GM18858 (cell line): ENCODE measurements around the gene MTPN.

Source experiments
- ATAC-seq: cut with Tn5 transposase; IDR thresholded peaks from one replicate; pipeline ENCODE4 v1.9.1; 2021; ENCODE audit not compliant: unreplicated experiment

The MTPN gene

DNA sequence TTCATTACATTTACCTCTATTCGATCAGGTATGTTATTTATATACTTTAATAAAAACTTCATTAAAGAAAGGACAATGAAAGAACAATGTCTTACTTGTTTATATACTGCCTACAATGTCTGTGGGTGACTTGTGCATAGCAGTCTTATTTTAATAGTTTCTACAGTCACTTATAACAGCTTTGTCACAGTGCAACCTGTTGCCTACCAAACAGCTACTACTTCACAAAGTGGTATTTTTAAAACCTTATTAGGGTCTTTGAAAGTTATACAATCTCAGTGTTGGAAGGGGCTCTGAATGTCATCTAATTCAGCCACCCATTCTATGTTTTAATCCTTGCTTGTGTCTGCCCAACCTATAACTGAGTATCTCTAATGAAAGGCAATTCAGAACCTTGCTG, 19.0 kb downstream of the MTPN start:
- ATAC-seq = no peak

DNA sequence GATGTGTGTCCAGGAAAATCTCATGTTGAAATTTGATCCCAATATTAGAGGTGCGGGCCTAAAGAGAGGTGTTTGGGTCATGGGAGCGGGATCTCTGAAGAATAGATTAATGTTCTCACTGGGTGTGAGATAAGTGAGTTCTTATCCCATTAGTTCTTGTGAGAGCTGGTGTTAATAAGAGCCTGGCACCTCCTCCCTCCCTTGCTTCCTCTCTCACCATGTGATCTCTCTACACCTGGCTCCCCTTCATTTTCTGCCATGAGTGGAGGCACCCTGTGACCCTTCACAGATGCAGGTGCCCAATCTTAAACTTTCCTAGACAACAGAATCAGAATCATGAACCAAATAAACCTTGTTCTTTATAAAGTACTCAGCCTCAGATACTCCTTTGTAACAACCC, 19.5 kb downstream of the MTPN start:
- ATAC-seq = no peak

DNA sequence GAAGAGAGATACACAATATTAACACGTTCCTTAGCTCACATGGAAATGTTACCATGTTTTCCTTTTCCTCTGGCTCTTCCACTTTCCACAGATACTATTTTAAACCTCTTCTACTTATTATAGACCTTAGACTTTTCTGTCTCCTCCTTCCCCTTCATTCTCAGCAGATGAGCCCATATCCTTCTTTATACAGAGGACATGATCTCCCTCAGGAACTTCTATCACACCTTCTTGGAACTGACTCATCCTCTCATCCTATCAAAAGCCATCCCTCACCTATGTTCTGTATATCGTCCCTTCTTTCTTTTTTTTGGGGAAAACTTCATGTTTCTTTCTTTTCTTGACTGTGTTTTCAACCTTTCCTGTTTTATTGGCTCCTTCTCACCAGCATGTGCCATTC, 20.8 kb downstream of the MTPN start:
- no peak for ATAC-seq

DNA sequence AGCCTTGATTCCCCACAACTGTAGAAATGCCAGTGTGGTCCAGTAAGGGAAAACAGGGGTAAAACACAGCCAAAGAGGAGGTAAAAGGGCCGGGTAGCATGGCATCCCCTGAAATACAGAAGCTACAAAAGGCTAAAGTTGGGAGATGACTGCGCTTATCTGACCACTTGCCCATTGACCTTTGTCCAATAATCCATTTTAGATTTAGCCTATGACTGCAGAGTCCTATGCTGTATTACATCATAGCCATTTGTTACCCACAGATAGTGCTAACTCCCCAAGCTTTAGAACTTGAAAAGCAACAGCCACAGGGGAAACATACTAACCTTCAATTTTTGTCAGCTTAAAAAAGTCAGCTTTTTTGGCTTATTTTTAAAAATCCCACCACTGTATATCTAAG, 26.2 kb downstream of the MTPN start:
- no peak for ATAC-seq

DNA sequence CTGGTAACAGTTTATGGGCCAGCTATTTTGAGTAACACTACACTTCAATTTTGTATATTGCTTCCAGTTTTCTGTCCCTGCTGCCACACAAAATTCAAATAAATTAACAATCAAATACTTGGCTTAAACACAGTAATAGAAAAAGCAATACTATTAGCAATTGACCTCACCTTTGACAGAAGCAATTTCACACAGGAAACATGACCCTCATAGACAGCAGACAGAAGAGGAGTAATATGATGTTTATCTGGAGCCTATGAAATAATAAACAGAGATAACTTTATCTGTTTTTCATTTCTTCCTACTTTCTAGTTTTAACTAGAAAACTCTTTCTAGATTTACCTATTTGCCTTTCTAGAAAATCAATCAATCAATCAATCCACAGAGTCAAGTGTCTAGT, 26.7 kb downstream of the MTPN start:
- ATAC-seq = no peak

DNA sequence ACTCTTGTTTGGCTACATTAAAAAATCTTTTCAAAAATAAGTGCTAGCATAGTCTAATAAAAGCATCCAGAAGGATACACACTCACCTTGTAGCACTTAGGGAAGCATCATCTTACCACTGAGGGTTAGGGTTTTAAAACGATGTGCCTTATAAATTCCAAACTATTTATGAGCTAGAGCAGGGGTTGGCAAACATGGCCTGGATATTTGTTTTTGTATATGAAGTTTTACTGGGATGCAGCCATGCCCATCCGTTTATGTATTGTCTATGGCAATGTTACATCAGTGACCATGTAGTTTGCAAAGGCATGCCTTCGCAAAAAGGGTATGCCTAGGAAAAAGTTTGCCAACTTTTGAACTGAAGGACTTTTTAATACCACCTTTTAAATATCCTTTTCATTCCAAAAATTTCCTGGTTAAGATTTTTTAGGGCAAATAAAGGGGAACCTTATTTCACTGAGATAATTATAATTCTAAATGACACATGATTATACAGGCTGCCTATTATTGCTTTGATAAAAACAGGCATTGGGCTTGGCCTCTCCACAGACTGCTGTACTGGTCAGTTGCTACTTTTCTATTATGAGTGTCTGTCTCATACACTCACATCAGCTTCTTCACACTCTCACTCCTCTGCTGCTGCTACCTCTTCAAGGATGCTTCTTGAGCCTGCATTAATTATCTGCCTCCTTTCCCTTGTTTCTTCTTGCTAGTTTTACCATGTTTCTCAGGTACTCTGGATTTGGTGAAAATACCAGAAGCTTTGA, 30.7 kb downstream of the MTPN start:
- no peak for ATAC-seq

DNA sequence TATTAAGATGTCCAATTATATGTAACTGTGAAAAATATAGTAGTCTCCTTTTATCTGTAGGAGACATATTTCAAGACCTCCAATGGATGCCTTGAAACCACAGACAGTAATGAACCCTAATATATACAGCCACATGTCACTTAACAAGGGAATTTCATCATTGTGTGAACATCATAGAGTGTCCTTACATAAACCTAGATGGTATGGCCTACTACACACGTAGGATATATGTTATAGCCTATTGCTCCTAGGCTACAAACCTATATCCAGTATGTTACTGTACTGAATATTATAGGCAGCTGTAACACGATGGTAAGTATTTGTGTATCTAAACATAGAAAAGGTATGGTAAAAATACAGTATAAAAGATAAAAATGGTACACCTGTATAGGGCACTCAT, 32.4 kb downstream of the MTPN start:
- ATAC-seq = no peak

DNA sequence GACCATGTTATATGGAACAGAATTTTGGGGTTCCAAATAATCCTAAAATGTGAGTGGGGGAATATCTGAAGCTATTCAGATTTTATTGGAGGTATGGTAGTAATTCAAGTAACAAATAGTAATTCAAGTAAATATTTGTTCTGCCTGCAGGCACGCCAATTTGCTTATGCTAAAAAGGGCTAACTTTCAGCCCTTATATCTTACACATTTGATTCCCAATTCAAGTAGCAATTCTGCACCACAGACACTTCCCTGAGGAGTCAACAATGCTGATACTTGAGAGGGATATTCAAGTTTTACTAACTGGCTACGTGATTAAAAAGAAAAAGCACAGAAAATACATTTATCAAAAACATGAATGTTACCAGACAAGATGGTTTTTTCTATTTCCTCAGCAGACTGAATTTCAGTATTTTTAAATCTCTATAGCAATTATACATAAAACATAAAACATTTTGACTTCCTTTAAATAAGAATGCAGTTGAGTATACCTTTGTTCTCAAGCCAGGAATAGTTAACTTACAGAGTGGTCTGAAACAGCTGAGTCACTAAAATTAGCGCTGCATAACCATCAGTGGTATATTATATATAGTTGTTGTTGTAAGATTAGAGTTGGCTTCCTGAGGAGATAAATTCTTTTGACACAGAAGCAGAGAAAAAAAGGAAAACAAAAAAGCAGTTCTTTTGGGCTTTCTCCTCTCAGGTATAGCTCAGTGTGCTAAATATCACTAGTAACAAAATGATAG, 33.9 kb downstream of the MTPN start:
- no peak for ATAC-seq

DNA sequence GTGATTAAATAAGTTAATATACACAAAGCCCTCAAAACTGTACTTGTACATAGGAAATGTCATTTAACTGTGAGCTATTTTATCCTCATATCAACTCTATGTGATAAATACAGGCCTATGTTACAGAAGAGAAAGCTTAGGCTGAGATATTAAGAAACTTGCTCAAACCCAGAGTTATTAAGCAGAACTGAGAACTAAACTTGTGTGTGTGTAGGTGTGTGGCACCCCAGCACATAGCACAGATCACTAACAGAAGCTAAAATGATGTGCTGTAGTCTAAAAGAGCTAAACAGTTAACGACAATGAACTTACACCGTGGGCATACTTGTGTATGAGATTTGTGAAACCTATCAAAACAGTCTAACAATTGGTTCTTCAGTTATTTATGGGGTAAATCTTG, 34.5 kb downstream of the MTPN start:
- peak; percentile 83 for ATAC-seq

DNA sequence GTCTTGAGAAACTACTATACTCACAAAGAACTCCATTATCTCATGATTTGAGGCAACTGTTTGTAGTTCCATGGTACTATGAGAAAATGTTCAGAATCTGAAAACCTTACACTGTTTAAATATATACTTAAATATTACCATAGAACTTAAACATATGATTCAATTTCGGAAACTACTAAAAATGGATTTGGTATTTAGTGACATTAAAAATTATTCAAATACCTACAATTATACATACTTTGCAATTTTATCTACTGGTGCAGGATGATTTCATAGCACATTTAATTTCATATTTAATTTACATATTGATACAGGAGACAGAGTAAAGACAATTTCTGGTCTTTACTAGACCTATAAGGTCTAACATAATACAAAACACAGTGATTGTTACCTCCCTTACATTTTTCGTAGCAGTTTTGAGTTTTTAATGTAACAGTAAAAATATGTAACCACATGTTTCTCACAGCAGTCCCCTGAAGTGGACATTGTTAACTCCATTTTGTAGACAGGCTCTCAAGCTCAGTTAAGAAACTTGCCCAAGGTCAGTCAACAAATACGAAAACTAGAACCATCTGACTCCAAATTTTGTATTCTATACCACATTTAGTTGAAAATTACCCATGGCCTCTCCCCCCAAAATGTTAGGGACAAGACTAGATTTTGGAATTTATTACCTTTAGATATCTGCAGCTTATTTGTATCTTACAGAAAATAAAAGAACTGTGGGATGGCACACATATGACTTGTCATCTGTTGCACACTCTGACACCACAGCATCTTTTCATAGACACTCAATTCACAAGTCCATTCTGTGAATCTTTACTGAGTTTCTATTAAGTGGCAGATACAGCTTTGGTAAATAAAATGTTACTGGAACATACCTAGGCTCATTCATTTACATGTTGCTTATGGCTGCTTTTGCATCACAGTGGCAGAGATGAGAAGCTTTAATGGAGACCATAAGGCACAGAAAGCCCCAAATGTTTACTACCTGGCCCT, 36.8 kb downstream of the MTPN start:
- no peak for ATAC-seq

DNA sequence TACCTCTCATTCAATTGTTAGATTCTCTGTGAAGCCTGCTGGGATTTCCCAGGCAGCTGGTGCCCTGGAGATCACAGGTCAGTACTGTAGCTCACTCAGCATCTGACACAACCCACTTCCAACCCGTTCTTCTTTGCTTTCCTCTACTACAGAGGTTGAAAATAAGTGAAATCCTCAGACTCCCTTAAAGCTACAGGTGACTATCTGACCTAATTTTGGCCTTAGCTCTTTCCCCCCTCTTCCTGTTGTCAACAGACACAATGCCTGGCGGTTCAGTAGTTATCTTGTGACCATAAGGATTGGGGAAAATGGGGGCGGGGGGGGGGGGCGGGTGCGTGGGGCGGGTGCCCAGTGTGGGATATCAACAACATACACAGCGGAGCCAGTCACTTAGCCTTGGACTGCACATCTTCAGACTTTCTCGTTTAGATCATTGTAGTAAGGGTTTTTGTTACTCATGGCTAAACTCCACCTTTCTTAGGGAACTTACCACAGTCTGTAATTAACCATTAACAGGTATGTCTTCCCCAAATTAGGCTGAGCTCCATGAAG, 37.8 kb downstream of the MTPN start:
- no peak for ATAC-seq

DNA sequence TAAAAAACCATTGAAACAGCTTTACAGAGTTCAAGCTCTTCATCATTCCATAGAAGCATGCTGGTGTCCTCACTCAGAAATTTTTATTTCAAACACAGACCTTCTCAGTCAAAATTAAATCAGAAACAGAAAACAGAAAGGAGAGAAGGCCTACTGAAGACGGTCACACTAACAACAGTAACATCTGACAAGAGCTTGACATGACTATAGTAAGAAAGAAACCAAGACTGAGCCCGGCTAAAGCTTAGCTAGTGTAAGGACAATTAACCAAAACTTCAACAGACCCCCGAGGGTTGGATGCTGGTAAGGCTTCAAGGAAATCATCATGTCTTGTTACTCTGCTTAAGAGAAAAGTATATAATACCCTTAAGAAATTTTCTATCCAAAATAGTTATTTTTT, 38.6 kb downstream of the MTPN start:
- ATAC-seq = peak; percentile 56

DNA sequence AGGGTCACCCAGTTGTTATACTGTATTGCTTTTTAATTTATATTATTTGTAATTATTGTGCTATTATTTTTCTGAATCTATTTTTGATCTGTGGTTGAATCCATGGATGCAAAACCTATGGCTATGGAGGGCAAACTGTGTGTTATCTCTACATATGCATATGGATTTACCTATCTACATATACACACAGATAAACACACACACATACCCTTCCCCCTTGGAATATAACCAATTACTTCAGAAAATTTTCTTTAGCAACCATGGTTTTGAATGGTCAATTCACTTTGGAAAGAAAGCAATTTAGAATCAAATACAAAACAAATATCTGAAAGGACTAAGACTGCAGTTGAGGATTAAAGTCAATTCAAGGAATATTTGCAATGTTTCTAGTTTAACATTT, 39.1 kb downstream of the MTPN start:
- no peak for ATAC-seq

DNA sequence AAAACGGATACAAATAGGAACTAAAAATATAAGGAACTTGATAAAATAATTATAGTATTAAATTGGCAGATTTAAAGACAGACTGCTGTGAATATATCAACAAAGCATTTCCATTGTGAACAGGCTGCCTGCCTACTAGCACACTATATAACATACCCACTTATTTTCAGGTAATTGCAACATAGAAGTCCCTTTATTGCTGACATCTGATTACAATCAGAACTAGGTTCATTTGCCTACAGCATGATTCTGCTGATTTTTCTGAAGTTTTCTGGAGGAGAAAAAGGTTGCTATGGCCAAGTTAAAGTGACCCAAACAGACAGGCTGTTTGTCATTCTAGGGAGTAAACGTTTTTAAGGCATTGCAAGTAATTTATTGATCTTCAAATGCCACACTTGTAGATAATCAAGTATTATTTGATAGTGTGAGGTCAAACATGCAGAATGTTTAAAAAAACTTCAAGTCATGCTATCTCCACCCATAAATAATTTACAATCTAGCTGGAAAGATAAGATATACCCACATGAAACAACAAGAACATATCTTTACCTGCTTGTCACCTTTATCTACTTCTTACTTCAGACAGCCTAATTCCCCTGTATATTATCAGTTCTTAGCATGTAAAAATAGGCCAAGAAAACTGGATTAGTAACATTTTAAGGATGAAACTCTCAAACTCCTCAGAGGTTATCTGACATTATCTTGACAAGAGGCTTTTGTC, 40.5 kb downstream of the MTPN start:
- ATAC-seq = no peak

DNA sequence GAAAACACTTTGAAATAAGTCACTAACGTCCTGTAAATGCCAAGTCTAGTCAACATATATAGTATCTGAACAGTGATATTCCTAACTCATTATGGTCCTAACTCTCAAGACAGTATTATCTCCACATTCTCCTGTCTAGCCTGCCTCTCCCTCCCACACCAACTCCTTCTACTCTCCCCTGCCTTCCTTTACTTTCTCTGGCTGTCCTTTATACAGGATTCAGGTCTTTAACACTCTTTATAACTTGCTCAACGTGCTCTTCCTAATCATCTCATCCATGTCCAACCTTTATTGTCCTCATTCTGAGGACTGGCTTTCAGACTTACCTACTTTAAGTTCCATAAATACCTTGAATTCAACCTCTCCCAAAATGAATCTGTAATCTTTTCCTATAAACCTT, 42.5 kb downstream of the MTPN start:
- no peak for ATAC-seq

DNA sequence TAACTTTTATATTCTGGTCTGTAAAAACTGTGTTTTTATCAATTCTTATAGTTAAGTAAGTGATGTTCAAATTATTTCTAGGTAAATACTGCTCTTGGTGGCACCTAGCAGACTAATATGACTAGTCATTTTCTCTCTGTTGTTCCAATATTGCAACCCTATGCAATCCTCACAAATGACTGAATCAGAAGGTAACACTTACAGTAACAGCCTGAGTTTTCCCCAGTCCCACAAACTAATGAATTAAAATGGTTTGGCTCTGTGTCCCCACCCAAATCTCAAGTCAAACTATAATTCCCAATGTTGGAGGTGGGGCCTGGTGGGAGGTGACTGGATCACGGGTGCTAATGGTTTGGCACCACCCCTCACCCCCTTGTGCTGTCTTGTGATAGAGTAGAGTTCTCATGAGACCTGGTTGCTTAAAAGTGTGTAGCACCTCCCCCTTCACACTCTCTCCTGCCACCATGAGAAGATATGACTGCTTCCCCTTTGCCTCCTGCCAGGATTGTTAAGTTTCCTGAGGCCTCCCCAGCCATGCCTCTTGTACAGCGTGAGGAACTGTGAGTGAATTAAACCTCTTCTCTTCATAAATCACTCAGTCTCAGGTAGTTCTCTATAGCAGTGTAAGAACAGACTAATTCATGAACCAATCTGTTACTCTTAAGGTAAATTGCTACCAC, 43.5 kb downstream of the MTPN start:
- ATAC-seq = no peak

DNA sequence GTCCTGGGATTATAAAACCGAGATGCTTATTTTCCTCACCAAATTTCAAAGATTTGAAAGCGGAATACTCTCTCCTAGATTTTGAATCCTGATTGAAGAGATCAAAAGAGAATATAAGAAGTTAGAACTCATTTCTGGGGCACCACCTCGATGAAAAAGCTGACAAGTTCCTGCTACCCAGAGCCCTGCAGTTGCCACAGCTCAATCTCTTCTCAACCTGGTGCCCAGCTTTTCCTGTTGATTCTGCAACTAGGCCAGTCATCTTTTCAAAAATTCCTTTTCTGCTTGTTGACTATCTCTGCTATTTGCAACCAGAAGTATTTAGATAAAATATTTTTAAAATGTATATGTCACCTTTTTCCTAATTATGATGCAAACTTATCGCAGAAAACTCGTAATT, 45.0 kb downstream of the MTPN start:
- no peak for ATAC-seq

DNA sequence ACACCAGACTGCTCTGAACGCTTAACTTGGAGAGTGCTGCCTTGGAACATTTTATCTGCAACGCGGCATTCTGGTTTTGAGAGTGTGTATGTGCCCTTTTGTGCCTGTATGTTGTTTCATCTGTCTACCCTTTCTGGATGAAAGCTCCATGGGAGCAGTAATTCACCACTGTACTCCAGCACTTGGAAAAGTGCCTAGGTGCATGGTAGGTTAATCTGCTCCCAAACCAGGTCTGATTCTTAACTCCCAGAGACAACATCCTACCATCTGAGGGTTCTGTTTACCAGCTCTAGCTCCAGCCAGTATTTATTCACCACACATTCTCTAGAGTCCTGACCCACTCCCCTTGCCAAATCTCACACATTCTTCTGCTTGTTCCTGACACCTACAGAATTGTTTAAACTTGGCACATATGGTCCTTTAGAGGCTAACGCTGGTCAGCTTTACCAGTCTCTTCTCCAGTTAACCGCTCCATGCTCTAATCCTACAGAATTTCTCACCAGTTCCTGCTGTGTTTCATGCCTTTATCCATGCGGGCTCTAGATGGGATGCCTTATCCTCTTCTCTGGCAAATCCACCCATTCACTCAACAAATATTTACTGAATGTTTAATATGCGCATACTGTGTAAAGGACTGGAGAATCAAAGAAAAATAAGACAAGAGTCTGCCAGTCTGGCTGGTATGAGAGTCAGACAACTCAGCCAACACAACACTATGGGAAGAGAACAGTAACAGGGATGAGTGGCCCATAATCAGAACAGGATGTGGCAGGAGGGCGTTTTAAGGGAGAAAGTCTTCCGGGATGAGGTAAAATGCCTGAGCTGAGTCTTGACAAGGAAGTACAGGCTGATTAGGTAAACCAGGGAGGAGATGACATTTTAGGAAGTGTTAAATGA, 46.3 kb downstream of the MTPN start:
- ATAC-seq = no peak

DNA sequence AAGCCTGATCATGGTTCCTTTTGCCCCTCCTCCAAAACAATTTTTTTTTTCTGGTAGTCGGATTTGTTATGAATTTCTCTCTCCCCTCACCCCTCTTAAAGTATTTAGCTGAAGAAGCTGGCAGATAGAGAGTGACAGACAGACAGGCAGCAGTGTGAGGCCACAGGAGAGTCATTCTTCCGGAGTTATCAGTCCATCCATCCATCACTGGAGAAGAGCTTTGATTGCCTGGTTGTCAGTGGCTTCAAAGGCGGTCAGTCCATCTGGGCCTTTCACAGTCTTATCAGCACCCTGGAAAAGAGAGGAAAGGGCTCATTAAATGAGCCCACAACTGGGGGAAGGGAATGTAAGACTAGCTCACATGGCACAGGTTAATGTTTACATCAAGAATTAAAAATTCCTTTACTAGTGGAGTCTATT, 47.4 kb downstream of the MTPN start:
- no peak for ATAC-seq
